HepG2 (cell line): ENCODE measurements around the gene HEY2. TPM values are rescaled to one million over a fixed set of nuclear protein-coding genes. Genes with fewer than 3 reads are reported as not detected.

Experiments used
- CENPX ChIP-seq: sonication (generic); formaldehyde crosslinking; IDR thresholded peaks from 2 replicates; pipeline ENCODE4 v1.9.0; 2021; ENCODE audit warnings: mild to moderate bottlenecking, missing genetic modification reagents, moderate library complexity
- EP300 ChIP-seq, 3 experiments: sonication (generic) in 1 of 3; formaldehyde crosslinking in 1 of 3; IDR thresholded peaks; 2 replicates each; pipeline versions ENCODE4 v1.5.1 to v1.6.1; 2011 to 2020; ENCODE audit warnings: low read depth in 2 of 3, low read length in 2 of 3, borderline replicate concordance in 1 of 3, improper control_type of control experiment in 1 of 3, mild to moderate bottlenecking in 1 of 3, missing genetic modification reagents in 1 of 3, moderate library complexity in 1 of 3
- HNF4G ChIP-seq, 2 experiments: sonication (generic) in 1 of 2; formaldehyde crosslinking in 1 of 2; IDR thresholded peaks; 2 replicates each; pipeline versions ENCODE4 v1.4.0 to v1.6.1; 2011 to 2020; ENCODE audit warnings: borderline replicate concordance in 2 of 2, low read depth in 2 of 2, mild to moderate bottlenecking in 2 of 2, low read length in 1 of 2, missing genetic modification reagents in 1 of 2, moderate library complexity in 1 of 2
- NONO ChIP-seq, 2 experiments: fragments of 450-650 bp in 1 of 2; sonication (generic) in 1 of 2; formaldehyde crosslinking in 1 of 2; IDR thresholded peaks in 1 of 2; conservative IDR thresholded peaks in 1 of 2; 2 replicates each; pipeline versions ENCODE4 v1.6.1 to v1.8.0; 2017 to 2022; ENCODE audit warnings: mild to moderate bottlenecking in 1 of 2, missing genetic modification reagents in 1 of 2, moderate library complexity in 1 of 2
- NRL ChIP-seq: sonication (generic); formaldehyde crosslinking; IDR thresholded peaks from 2 replicates; pipeline ENCODE4 v1.5.0; 2020; ENCODE audit warnings: missing genetic modification reagents, mild to moderate bottlenecking, moderate library complexity, borderline replicate concordance
- POGZ ChIP-seq: sonication (generic); formaldehyde crosslinking; IDR thresholded peaks from 2 replicates; pipeline ENCODE4 v1.4.0; 2020; ENCODE audit warnings: mild to moderate bottlenecking, missing genetic modification reagents
- SP4 ChIP-seq: sonication (generic); formaldehyde crosslinking; IDR thresholded peaks from 2 replicates; pipeline ENCODE4 v1.8.1; 2023; ENCODE audit warnings: mild to moderate bottlenecking, missing genetic modification reagents
- ZFX ChIP-seq: sonication (generic); formaldehyde crosslinking; IDR thresholded peaks from 2 replicates; pipeline ENCODE4 v1.4.0; 2020; ENCODE audit warnings: mild to moderate bottlenecking, low read depth, missing genetic modification reagents, moderate library complexity
- ZKSCAN5 ChIP-seq: sonication (generic); formaldehyde crosslinking; IDR thresholded peaks from 2 replicates; pipeline ENCODE4 v1.5.1; 2020; ENCODE audit warnings: mild to moderate bottlenecking, missing genetic modification reagents
- ZNF407 ChIP-seq: sonication (generic); formaldehyde crosslinking; IDR thresholded peaks from one replicate; pipeline ENCODE4 v1.5.1; 2020; ENCODE audit warnings: mild to moderate bottlenecking, missing genetic modification reagents; ENCODE audit errors: not compliant biosample characterization
- ZNF616 ChIP-seq: sonication (generic); formaldehyde crosslinking; IDR thresholded peaks from 2 replicates; pipeline ENCODE4 v1.5.0; 2020; ENCODE audit warnings: low read depth, mild to moderate bottlenecking, missing genetic modification reagents
- ZNF737 ChIP-seq: sonication (generic); formaldehyde crosslinking; IDR thresholded peaks from 2 replicates; pipeline ENCODE4 v1.5.0; 2020; ENCODE audit warnings: missing genetic modification reagents, mild to moderate bottlenecking, borderline replicate concordance
- polyA plus RNA-seq, 8 experiments: library from polyadenylated mRNA; depleted of rRNA in 3 of 8; stranded (reverse) in 7 of 8; unstranded in 1 of 8; fragments of >200 nt; fragmentation: Illumina TruSeq in 4 of 8; extraction: Trizol in 4 of 8; gene quantifications; 2 replicates each; pipeline versions ENCODE4 v1.2.1 to v1.2.3, GENCODE V29; 2011 to 2016; ENCODE audit warnings: low read depth in 4 of 8, missing spikeins in 1 of 8, mixed read lengths in 1 of 8; ENCODE audit not compliant: insufficient read depth in 1 of 8
- total RNA-seq, 5 experiments: library from RNA; depleted of rRNA; stranded (reverse); fragments of >200 nt; fragmentation: Illumina TruSeq; extraction: Trizol; gene quantifications; 2 replicates each; pipeline ENCODE4 v1.2.3, GENCODE V29; 2016; ENCODE audit warnings: low read depth in 1 of 5
- TF ChIP-seq, protein P1 (sequence below): sonication (generic); formaldehyde crosslinking; IDR thresholded peaks from 2 replicates; pipeline ENCODE4 v1.4.0; 2020; ENCODE audit warnings: missing genetic modification reagents, borderline replicate concordance

HEY2 gene
- total and polyA plus RNA-seq, 2 of the 13 experiments (the other 11 are each of a cell fraction or from before 2014, with no cell fraction given): 0.04 TPM

- TF ChIP-seq SP4 (peak; percentile 91), CENPX (CRISPR knock-in tag) (no peak), ZNF616 (CRISPR knock-in tag) (no peak), EP300 (IDR thresholded peaks at IDR 0.05; ENCODE audit: low read depth in 2 of 2, low read length in 2 of 2) (peak in 1 of 2 experiments; percentile 12; a peak in 1 of 4 replicates), EP300 (CRISPR knock-in tag; IDR thresholded peaks at IDR 0.05; ENCODE audit: borderline replicate concordance) (no peak), ZFX (CRISPR knock-in tag) (peak; percentile 79), ZKSCAN5 (no peak), ZNF737 (no peak), POGZ (CRISPR knock-in tag) (0 out of 2 replicates have a peak, but pooled peaks have one; percentile 41), NONO (IDR thresholded peaks at IDR 0.05) (no peak), NONO (CRISPR knock-in tag; conservative IDR thresholded peaks at IDR 0.05) (peak; percentile 64; the same call in 1 of the 2 replicates), HNF4G (IDR thresholded peaks at IDR 0.05; ENCODE audit: borderline replicate concordance, low read depth, low read length) (no peak), HNF4G (CRISPR knock-in tag; IDR thresholded peaks at IDR 0.05; ENCODE audit: borderline replicate concordance, low read depth) (peak; percentile 59; the same call in 1 of the 2 replicates), NRL (peak; percentile 22; the same call in 1 of the 2 replicates), ZNF407 (CRISPR knock-in tag) (peak; percentile 39)
- TF ChIP-seq, protein P1, sequence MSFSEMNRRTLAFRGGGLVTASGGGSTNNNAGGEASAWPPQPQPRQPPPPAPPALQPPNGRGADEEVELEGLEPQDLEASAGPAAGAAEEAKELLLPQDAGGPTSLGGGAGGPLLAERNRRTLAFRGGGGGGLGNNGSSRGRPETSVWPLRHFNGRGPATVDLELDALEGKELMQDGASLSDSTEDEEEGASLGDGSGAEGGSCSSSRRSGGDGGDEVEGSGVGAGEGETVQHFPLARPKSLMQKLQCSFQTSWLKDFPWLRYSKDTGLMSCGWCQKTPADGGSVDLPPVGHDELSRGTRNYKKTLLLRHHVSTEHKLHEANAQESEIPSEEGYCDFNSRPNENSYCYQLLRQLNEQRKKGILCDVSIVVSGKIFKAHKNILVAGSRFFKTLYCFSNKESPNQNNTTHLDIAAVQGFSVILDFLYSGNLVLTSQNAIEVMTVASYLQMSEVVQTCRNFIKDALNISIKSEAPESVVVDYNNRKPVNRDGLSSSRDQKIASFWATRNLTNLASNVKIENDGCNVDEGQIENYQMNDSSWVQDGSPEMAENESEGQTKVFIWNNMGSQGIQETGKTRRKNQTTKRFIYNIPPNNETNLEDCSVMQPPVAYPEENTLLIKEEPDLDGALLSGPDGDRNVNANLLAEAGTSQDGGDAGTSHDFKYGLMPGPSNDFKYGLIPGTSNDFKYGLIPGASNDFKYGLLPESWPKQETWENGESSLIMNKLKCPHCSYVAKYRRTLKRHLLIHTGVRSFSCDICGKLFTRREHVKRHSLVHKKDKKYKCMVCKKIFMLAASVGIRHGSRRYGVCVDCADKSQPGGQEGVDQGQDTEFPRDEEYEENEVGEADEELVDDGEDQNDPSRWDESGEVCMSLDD (CRISPR knock-in tag): peak; percentile 71; the same call in 1 of the 2 replicates
These were observed at the start of gene HEY2 (continued) for GRCh38 chr6:125749173-125749864.
